Thyroid gland (tissue), 4 donors: ENCODE measurements around the gene ZNF160. TPM values are rescaled to one million over a fixed set of nuclear protein-coding genes. Genes with fewer than 3 reads are reported as not detected.
A peak's percentile ranks its signal among the peaks of the same experiment; 100 is the strongest.

ENCODE experiments used
- DNase-seq, 2 donors: peaks; one replicate each; pipeline ENCODE4 v3.0.0-alpha.2; 2019
- H3K27ac ChIP-seq, 3 donors: fragments of 200-600 bp; sonication (generic); 1 replicate in 2 of 3; 2 replicates in 1 of 3; pipeline ENCODE4 v1.5.1; 2016 to 2019; ENCODE audit warnings: mild to moderate bottlenecking in 1 of 3, moderate library complexity in 1 of 3
- H3K27me3 ChIP-seq: fragments of 200-600 bp; sonication (generic); one replicate; pipeline ENCODE4 v1.5.1; 2019
- H3K36me3 ChIP-seq, 2 donors: fragments of 200-600 bp; sonication (generic); one replicate each; pipeline ENCODE4 v1.5.1; 2016 to 2019
- H3K4me1 ChIP-seq, 2 donors: fragments of 200-600 bp; sonication (generic); one replicate each; pipeline ENCODE4 v1.5.1; 2017 to 2019
- H3K4me3 ChIP-seq, 3 donors: fragments of 200-600 bp; sonication (generic); replicated peaks in 1 of 3; 1 replicate in 2 of 3; 2 replicates in 1 of 3; pipeline ENCODE4 v1.5.1; 2016; ENCODE audit warnings: mild to moderate bottlenecking in 1 of 3
- H3K9me3 ChIP-seq: fragments of 200-600 bp; sonication (generic); one replicate; pipeline ENCODE4 v1.5.1; 2017
- CTCF ChIP-seq, 6 experiments: fragments of 200-600 bp in 3 of 6; fragments of 450-650 bp in 3 of 6; sonication (generic) in 3 of 6; IDR thresholded peaks; one replicate each; pipeline ENCODE4 v1.5.1; 2016 to 2019; ENCODE audit warnings: antibody characterized with exemption in 6 of 6, mild to moderate bottlenecking in 2 of 6, inconsistent platforms in 1 of 6, moderate library complexity in 1 of 6
- POLR2A ChIP-seq, 2 donors: fragments of 450-650 bp; IDR thresholded peaks; one replicate each; pipeline ENCODE4 v1.6.1; 2017; ENCODE audit warnings: antibody characterized with exemption in 2 of 2, mild to moderate bottlenecking in 2 of 2, moderate library complexity in 1 of 2
- WGBS, 2 donors: methylation state at CpG; one replicate each; pipeline ENCODE4 v1.1.5; 2017; 5-methylcytosine and 5-hydroxymethylcytosine counted together
- intact Hi-C: fragments of 100-400 bp; cut with DNase I; formaldehyde crosslinking; loops from one replicate; pipeline ENCODE4 v1.15.1; 2023
- total RNA-seq, 4 donors: library from RNA; depleted of rRNA; stranded (reverse); fragments of >200 nt; gene quantifications; one replicate each; pipeline ENCODE4 v1.2.3, GENCODE V29; 2016

Gene ZNF160
- 100 to 1,000 TPM in 1 of 4 donors, 10 to 100 TPM in 3; 61.0 to 109 (median 81.4) TPM for total RNA-seq

- TF ChIP-seq CTCF (IDR thresholded peaks at IDR 0.05), result no peak
- peak in 1 of 2 donors; percentile 87 for TF ChIP-seq POLR2A (IDR thresholded peaks at IDR 0.05)
- Histone ChIP-seq H3K27ac (peak within 1 kb of the TSS; percentile 63 to 84 (median 64)), H3K36me3 (peaks cover under 1 to 6% of the 10 kb centered on the region in 2 donors), H3K27me3 (no peaks in the 10 kb centered on the region), H3K9me3 (no peaks in the 10 kb centered on the region), H3K4me1 (peaks cover 12 to 14% of the 10 kb centered on the region in 2 donors), H3K4me3 (peak within 1 kb of the TSS; percentile 48 to 100 (median 84))
- intact Hi-C loops, result no loop called here
- DNase-seq, result peak; percentile 99
- 4% methylated on average over 34 to 37 of the region's 67 CpGs for WGBS, 2 donors
Measured at GRCh38 chr19:53103234-53104203, at the start of gene ZNF160. Gene ZNF160 (minus strand): TSS chr19:53103422. CDS start chr19:53086276, 17,146 bp downstream.

- peaks cover 39% of the 10 kb centered on the region in 2 donors for H3K36me3 ChIP-seq
- intact Hi-C loops, result no loop called here
- no peaks in the 10 kb centered on the region for H3K9me3 ChIP-seq
Measured at GRCh38 chr19:53147645-53148044, 44.4 kb upstream of the ZNF160 start.

GRCh38 chr19:53140351-53140750, 37.1 kb upstream of the ZNF160 start:
- Histone ChIP-seq H3K4me1 (no peaks in the 10 kb centered on the region), H3K4me3 (no peak overlapping the region), H3K9me3 (no peaks in the 10 kb centered on the region), H3K27me3 (no peaks in the 10 kb centered on the region), H3K36me3 (peaks cover 23 to 27% of the 10 kb centered on the region in 2 donors), H3K27ac (no peak overlapping the region)
- 95 to 97% methylated on average over 4 of the region's 4 CpGs for WGBS, 2 donors
- intact Hi-C loops, result no loop called here
- TF ChIP-seq POLR2A (IDR thresholded peaks at IDR 0.05), result no peak
- no peak for TF ChIP-seq CTCF (IDR thresholded peaks at IDR 0.05)
- DNase-seq, result no peak

More at GRCh38 chr19:53147645-53148044, 44.4 kb upstream of the ZNF160 start:
- Histone ChIP-seq H3K4me3 (no peak overlapping the region), H3K4me1 (no peaks in the 10 kb centered on the region), H3K27me3 (no peaks in the 10 kb centered on the region), H3K27ac (no peak overlapping the region)
- DNase-seq, result no peak
- no peak for TF ChIP-seq POLR2A (IDR thresholded peaks at IDR 0.05)
- TF ChIP-seq CTCF (IDR thresholded peaks at IDR 0.05), result no peak

GRCh38 chr19:53136432-53136831, 33.2 kb upstream of the ZNF160 start:
- no peak overlapping the region for H3K27ac ChIP-seq
- H3K4me1 ChIP-seq, result peaks cover 6% of the 10 kb centered on the region in 2 donors
- no peak for TF ChIP-seq POLR2A (IDR thresholded peaks at IDR 0.05)
- no peak for TF ChIP-seq CTCF (IDR thresholded peaks at IDR 0.05)
- no peak for DNase-seq
- peaks cover 3 to 6% of the 10 kb centered on the region in 2 donors for H3K36me3 ChIP-seq
- 91 to 94% methylated on average over 3 of the region's 3 CpGs for WGBS, 2 donors
- H3K27me3 ChIP-seq, result no peaks in the 10 kb centered on the region
- no peaks in the 10 kb centered on the region for H3K9me3 ChIP-seq
- intact Hi-C loops, result no loop called here
- no peak overlapping the region for H3K4me3 ChIP-seq
